Brain microvascular endothelial cell (primary cell): ENCODE results near the gene CRABP2.

Source experiments
- DNase-seq: peaks from one replicate; pipeline ENCODE4 v3.0.0-alpha.2; 2020
- H3K27ac ChIP-seq: fragments of 250-450 bp; sonication (Bioruptor Pico); 2 replicates; pipeline ENCODE4 v1.5.1; 2020; ENCODE audit warnings: mild to moderate bottlenecking, moderate library complexity
- H3K27me3 ChIP-seq: fragments of 250-450 bp; sonication (Bioruptor Pico); replicated peaks from 2 replicates; pipeline ENCODE4 v1.5.1; 2020; ENCODE audit warnings: mild to moderate bottlenecking
- H3K36me3 ChIP-seq: fragments of 250-450 bp; sonication (Bioruptor Pico); replicated peaks from 2 replicates; pipeline ENCODE4 v1.5.1; 2020; ENCODE audit warnings: mild to moderate bottlenecking
- H3K4me3 ChIP-seq: 2 replicates; pipeline ENCODE4 v1.5.1; 2011; ENCODE audit warnings: low read depth, mild to moderate bottlenecking, control low read depth, low read length, moderate library complexity
- CTCF ChIP-seq: IDR thresholded peaks from 2 replicates; pipeline ENCODE4 v1.5.1; 2011; ENCODE audit warnings: low read depth, mild to moderate bottlenecking, moderate library complexity, low read length, control low read depth, inconsistent platforms; ENCODE audit errors: missing control alignments
- in situ Hi-C: cut with HindIII; loops from 2 replicates; pipeline ENCODE4 v1.10.0; 2017; ENCODE audit warnings: low sequenced_read_pairs, low pct_ligation_motif_present

Gene CRABP2

GRCh38 chr1:156721131-156721530 is 15.7 kb upstream of the CRABP2 start:
- Histone ChIP-seq H3K27ac (no peak overlapping the region), H3K4me3 (no peak overlapping the region), H3K36me3 (peaks cover 34% of the 10 kb centered on the region), H3K27me3 (no peaks in the 10 kb centered on the region)
- in situ Hi-C loops, result no loop called here
- DNase-seq, result no peak
- TF ChIP-seq CTCF, result no peak

GRCh38 chr1:156717351-156717750 is 12.0 kb upstream of the CRABP2 start:
- Histone ChIP-seq H3K27me3 (no peaks in the 10 kb centered on the region), H3K27ac (no peak overlapping the region), H3K4me3 (no peak overlapping the region), H3K36me3 (peaks cover 14% of the 10 kb centered on the region)
- no peak for DNase-seq
- in situ Hi-C loops, result no loop called here
- no peak for TF ChIP-seq CTCF

GRCh38 chr1:156714830-156715229 is 9.4 kb upstream of the CRABP2 start:
- no peak overlapping the region for H3K4me3 ChIP-seq
- no peaks in the 10 kb centered on the region for H3K27me3 ChIP-seq
- DNase-seq, result no peak
- no peaks in the 10 kb centered on the region for H3K36me3 ChIP-seq
- in situ Hi-C loops, result no loop called here
- TF ChIP-seq CTCF, result no peak
- H3K27ac ChIP-seq, result no peak overlapping the region

DNA sequence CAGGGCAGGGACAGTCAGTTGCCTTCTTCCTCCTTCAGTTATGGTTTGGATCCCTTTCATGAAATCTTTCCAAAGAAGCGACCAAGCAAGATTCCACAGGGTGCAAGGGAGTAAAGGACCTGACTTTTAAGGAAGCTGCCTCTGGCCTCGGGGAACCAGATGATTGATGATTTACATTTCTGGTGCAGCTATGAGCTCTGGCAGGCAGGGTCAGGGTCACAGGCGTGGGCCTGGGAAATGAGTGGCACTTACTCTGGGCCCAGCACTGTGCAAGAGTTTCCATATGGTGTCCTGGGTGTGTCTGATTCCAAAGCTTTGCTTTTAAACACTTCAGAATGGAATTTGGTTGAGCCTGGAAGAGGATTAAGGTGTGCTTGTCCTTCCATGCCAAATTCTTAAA is 7.2 kb upstream of the CRABP2 start:
- Histone ChIP-seq H3K27me3 (no peaks in the 10 kb centered on the region), H3K4me3 (no peak overlapping the region), H3K36me3 (no peaks in the 10 kb centered on the region), H3K27ac (no peak overlapping the region)
- no peak for TF ChIP-seq CTCF
- in situ Hi-C loops, result no loop called here
- no peak for DNase-seq

GRCh38 chr1:156711011-156711817 is 5.8 kb upstream of the CRABP2 start:
- no peak for TF ChIP-seq CTCF
- Histone ChIP-seq H3K4me3 (no peak overlapping the region), H3K27me3 (no peaks in the 10 kb centered on the region), H3K36me3 (no peaks in the 10 kb centered on the region), H3K27ac (no peak overlapping the region)
- DNase-seq, result no peak
- in situ Hi-C loops, result no loop called here
